GM21390 (cell line): ENCODE measurements around the gene CCL3.
"Not testable (repeated sequence)": the region's sequence is repeated elsewhere in the genome, so short reads cannot be mapped to it uniquely, and the experiment has no call there.

Experiments used
- ATAC-seq: cut with Tn5 transposase; IDR thresholded peaks from one replicate; pipeline ENCODE4 v1.9.1; 2021; ENCODE audit not compliant: unreplicated experiment

CCL3 gene

DNA sequence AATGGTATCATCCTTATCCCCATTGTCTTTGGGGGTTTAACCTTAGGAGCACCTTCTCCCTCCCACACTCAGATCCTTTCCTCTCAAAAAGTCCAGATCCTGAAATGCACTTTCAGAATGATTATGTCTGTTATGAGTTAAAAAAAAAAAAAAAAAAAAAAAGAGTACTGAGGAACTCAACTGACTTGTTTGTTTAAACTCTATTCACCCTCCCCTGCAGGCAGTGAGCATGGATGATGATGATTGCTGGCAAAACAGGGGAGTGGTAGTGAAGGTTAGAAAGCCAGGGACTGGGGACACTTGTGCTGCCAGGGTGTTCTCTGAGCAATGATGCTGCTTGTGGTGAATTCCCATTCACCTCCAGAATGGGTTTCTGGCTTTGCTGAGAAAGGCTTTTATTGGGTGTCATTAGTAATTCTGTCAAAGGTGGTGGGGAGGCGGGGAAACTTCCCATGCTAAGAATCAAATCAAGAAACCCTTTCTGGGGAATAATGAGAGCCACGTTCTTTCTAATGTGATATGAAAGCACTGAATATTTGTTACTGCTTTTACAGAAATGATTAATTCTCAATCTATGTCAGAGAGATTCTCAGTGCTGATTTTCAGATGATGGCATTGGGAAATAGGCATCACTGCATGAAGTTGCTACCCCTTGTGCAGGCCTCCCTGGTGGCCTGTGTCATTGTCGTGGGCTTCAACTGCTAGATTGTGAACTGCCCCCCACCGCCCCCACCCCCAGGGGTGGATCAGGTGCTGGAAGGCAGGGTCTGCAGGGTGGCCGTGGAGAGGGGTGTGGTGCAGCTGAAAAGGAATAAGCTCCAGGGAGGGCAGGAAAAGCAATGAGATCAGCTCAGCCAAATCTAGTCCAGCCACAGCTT is 27.8 kb upstream of the CCL3 start:
- ATAC-seq: no peak

DNA sequence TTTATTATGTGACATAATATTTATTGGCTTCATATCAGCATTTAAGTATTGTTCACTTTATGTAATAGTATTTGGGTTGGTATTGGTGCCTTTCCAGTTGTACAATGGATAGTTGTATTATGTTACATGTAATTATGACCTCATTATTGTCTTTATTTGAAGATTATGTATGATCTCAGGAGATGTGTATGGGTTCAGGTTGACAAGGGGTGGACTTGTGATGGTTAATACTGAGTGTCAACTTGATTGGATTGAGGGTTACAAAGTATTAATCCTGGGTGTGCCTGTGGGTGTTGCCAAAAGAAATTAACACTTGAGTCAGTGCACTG is 25.7 kb upstream of the CCL3 start:
- ATAC-seq: not testable (repeated sequence)

DNA sequence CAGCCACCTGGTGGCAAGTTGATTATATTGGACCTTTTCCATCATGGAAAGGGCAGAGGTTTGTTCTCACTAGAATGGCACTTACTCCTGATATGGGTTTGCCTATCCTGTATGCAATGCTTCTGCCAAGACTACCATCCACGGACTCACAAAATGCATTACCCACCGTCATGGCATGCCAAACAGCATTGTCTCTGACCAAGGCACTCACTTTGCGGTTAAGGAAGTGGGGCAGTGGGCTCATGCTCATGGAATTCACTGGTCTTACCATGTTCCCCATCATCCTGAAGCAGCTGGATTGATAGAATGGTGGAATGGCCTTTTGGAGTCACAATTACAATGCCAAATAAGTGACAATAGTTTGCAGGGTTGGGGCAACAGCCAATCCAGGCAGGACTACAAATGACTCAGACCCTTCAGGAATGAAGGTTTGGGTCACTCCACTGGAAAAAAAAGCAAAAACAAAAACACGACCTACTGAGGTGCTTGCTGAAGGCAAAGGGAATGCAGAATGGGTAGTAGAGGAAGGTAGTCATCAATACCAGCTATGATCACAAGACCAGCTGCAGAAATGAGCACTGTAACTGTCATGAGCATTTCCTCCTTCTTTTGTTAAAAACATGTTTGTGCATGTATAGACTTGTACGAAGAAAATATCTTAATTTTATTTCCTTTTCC is 25.2 kb upstream of the CCL3 start:
- not testable (repeated sequence) for ATAC-seq

DNA sequence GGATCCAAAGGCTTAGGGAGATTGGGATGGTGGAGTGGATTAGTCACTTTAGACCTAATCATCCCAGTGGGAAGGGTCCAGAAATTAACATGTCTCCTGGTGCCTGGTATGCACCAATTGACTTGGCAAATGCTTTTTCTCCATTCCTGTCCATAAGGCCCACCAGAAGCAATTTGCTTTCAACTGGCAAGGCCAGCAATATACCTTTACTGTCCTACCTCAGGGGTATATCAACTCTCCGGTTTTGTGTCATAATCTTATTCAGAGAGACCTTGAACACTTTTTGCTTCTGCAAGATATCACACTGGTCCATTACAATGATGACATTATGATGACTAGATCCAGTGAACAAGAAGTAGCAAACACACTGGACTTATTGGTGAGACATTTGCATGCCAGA is 23.2 kb upstream of the CCL3 start:
- ATAC-seq: not testable (repeated sequence)

DNA sequence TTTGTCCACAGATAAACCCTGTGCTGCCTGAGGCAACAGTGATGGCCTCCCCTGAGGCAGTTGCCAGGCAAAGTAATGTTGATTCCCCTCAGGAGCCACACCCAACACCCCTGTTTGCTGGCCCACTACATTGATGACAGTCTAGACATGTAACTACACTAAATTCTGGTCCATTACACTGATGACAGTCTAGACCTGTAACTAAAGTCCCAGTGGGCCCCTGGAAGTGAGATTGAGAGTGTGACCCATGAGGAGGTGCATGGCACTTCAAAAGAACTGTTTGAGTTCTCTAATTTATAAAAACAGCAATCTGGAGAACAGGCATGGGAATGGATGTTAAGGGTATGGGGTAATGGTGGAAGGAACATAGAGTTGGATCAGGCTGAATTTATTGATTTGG is 22.6 kb upstream of the CCL3 start:
- ATAC-seq: no peak

- ATAC-seq: no peak
These were observed 21.1 kb upstream of the CCL3 start for GRCh38 chr17:36111068-36111490.

- not testable (repeated sequence) for ATAC-seq
These were observed 18.3 kb upstream of the CCL3 start for GRCh38 chr17:36108265-36108664.

- ATAC-seq: no peak
These were observed 17.7 kb upstream of the CCL3 start for GRCh38 chr17:36107660-36108059.

- no peak for ATAC-seq
These were observed 16.5 kb upstream of the CCL3 start for GRCh38 chr17:36106493-36106835.

DNA sequence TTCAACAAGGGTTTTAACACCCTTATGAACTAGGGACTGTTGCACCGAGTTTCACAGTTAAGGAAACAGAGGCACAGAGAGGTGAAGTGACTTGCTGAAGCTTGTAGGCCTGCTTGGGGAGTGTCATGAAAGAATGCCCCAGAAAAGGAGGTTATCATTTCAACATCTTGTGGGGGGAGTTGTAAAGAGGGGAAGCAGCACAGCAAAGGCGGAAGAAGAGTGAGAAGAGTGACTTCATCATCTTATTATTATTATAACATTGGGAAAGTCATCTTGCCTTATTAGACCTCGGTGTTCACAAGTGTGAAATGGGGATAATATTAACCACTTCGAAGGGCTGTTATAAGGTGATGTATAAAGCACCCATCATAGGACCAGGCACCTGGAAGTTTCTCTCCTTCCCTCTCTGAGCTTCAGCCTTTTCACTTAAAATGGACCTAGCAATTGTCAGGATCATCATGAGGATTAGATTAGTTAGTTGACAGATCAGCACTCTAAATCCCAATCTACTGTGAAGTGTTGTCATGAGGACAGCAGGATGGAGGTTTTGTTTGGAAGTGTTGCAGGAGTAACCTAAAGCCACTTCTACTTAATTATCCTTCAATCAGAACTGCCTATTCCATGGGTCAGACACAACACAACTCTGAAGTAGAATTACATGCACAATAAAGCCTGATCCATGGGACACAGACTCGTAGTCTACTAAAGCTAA is 16.0 kb upstream of the CCL3 start:
- ATAC-seq: no peak

DNA sequence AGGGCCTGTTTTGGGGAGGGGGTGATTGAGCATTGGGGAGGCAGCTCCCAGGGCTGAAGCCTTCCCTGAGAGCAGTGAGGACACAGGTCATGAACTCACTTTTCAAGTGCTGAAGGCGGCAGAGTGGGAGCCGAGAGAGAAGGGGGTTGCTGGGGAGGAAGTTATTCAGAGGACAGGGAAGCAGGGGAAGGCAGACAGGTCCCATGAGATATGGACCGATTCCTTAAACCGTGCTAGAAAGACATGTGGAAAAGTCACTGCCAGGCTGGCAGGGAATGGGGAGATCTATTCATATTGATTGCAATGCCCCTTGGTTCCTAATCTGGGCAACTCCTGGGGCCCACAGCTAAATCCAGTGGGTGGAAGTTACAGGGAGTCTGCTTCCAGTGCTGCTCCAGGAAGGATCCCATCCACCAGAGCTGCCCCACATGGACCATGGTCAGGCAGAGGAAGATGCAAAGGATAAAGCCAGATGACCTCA is 14.8 kb upstream of the CCL3 start:
- ATAC-seq: no peak

DNA sequence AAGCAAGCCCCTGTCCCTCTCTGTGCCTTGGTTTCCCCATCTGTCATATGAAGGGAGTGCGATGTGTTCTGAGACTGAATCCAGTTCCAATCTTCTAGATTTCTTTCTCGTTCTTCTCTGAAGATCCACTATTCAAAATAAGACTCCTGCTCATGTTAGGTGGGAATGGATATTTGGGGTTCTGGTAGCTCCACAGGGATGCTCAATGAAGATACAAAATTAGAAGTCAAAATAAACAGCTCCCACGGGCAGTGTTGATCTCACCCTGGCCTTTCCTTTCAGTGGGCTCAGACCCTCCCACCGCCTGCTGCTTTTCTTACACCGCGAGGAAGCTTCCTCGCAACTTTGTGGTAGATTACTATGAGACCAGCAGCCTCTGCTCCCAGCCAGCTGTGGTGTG is 14.3 kb upstream of the CCL3 start:
- ATAC-seq: not testable (repeated sequence)

- ATAC-seq: peak; percentile 75
These were observed 13.5 kb upstream of the CCL3 start, which contains the start of gene CCL4 for GRCh38 chr17:36103401-36103975. Gene CCL4, plus strand, starts transcription at chr17:36103827. Its CDS starts 79 bp downstream, at chr17:36103906.

GRCh38 chr17:36099004-36099403 is 9.1 kb upstream of the CCL3 start:
- not testable (repeated sequence) for ATAC-seq

DNA sequence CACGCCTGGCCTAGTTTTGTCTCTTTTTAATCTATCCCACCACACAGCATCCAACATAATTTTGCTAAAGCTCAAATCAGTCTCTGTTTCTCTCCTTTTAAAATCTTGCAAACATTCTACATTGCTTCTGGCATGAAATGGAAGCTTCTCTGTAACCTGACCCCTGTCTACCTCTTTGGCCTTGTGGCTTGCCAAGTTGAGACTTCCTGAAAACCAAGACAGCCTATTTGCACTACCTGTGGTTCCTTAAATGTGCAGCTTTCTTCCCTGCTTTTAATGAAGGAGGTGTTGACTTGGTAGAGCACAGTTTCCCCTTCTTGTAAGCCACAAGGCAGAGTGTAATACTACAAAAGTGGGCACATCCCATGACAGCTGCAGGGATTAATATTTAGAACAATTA is 6.0 kb upstream of the CCL3 start:
- no peak for ATAC-seq

- no peak for ATAC-seq
These were observed 4.8 kb upstream of the CCL3 start for GRCh38 chr17:36094746-36095145.

- ATAC-seq: no peak
These were observed 4.3 kb upstream of the CCL3 start for GRCh38 chr17:36094232-36094631.

GRCh38 chr17:36092715-36093114 is 2.8 kb upstream of the CCL3 start:
- ATAC-seq: not testable (repeated sequence)

DNA sequence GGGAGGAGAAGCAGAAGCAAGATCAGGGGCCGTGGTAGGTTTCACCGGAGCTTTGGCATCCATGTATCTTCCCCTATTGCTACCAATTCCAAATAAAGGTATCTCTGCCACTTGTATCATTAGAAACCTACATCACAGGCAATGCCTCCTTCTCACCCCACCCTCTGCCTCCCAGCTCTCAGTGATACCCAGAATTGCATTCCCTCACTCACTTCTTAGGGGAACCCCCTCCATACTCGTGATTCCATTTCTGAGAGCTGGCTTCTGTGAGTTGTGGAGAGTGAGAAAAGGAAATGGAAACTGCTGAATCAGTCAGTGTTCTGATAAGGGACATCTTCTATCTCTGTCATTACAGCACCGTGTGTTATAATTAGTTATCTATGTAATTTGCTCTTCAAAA is 2.3 kb upstream of the CCL3 start:
- ATAC-seq: no peak

DNA sequence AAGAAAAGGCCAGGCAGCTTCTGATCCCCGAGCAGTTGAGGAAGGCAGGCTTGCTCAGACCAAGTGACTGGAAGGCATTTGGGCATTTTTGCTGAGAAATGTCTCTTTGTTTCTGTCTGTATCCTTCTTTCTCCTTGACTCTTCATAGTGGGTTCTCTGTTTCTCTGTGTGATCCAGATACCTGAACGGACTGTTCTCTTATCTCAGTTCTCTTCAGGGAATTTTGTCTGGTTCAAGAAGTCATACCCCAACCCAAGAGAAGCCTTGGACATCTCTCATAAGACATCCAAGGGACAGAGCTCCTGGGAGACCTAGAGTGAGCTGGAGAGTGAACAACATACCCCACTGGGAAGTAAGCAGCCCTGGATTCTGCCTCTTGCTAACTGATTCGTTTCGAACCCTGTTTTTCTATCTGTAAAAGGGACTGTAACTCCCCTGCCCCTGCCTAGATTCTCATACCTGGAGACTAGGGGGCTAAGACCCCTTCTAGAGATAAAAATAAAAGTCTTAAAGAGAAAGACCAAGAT is 541 bp downstream of the CCL3 start:
- no peak for ATAC-seq
